HCT116 (cell line): Measurements from ENCODE around the gene SHROOM3. TPM values are rescaled to one million over a fixed set of nuclear protein-coding genes. Genes with fewer than 3 reads are reported as not detected.

Experiments used
- ATAC-seq: fragments of 200-7000 bp; cut with Tn5 transposase; 2 replicates; pipeline ENCODE4 v1.9.1; 2020; ENCODE audit warnings: mild to moderate bottlenecking, moderate library complexity
- BruUV-seq: library from RNA; stranded (reverse); fragments of 400-500 nt; replicated peaks from 2 replicates; lab custom pipeline; 2021; lab: Mats Ljungman, UMichigan
- CTCF ChIA-PET: fragments of 300-600 bp; sonication (Branson Sonifier 250); formaldehyde crosslinking; loops from one replicate; lab custom pipeline; 2021; ENCODE audit warnings: antibody characterized with exemption; lab: Charles Lee
- POLR2A ChIA-PET: fragments of 300-600, 350-600 bp; sonication (Branson Sonifier 250); formaldehyde crosslinking; loops from one replicate; lab custom pipeline; 2021; ENCODE audit warnings: antibody characterized with exemption; lab: Charles Lee
- RAD21 ChIA-PET, 2 experiments: fragments of 300-600 bp; sonication (Branson Sonifier 250); formaldehyde crosslinking; loops; one replicate each; lab custom pipeline; 2023; ENCODE audit warnings: low total read pairs in 2 of 2; ENCODE audit not compliant: uncharacterized antibody in 2 of 2, unreplicated experiment in 2 of 2, low non-redundant PET in 1 of 2; lab: Charles Lee
- DNase-seq: peaks from one replicate; pipeline ENCODE4 v3.0.0-alpha.2; 2010; ENCODE audit warnings: low read depth, low spot score
- H2AFZ ChIP-seq: fragments of 200-600 bp; shearing (Covaris generic), sonication (generic); 2 replicates; pipeline ENCODE4 v1.6.1; 2017; ENCODE audit warnings: low read depth, mixed run types, mixed read lengths, antibody characterized with exemption, low read length; ENCODE audit not compliant: poor library complexity, severe bottlenecking
- H3K27ac ChIP-seq: 2 replicates; pipeline ENCODE4 v1.5.1; 2012; ENCODE audit warnings: low read depth, low read length
- H3K27me3 ChIP-seq: fragments of 200-600 bp; sonication (generic); 2 replicates; pipeline ENCODE4 v1.6.1; 2016; ENCODE audit warnings: mixed run types, low read length, mixed read lengths; ENCODE audit not compliant: insufficient read depth
- H3K36me3 ChIP-seq, 2 experiments: fragments of 200-500 bp in 1 of 2; fragments of 200-600 bp in 1 of 2; sonication (Bioruptor generic) in 1 of 2; sonication (generic) in 1 of 2; 2 replicates each; pipeline versions ENCODE4 v1.5.1 to v1.6.1; 2014 to 2016; ENCODE audit warnings: low read length in 2 of 2, inconsistent platforms in 1 of 2, mixed read lengths in 1 of 2, mixed run types in 1 of 2; ENCODE audit not compliant: insufficient read depth in 2 of 2, control insufficient read depth in 1 of 2
- H3K4me1 ChIP-seq, 2 experiments: fragments of 200-600 bp in 1 of 2; sonication (generic) in 1 of 2; 2 replicates each; pipeline versions ENCODE4 v1.5.1 to v1.6.1; 2012 to 2017; ENCODE audit warnings: low read length in 2 of 2, inconsistent platforms in 1 of 2, mild to moderate bottlenecking in 1 of 2, mixed read lengths in 1 of 2, mixed run types in 1 of 2, moderate library complexity in 1 of 2; ENCODE audit not compliant: insufficient read depth in 2 of 2, control insufficient read depth in 1 of 2
- H3K4me2 ChIP-seq: fragments of 200-600 bp; sonication (generic); 2 replicates; pipeline ENCODE4 v1.6.1; 2017; ENCODE audit warnings: mixed run types, low read length, mixed read lengths
- H3K4me3 ChIP-seq, 2 experiments: fragments of 200-600 bp in 1 of 2; sonication (generic) in 1 of 2; replicated peaks in 1 of 2; 2 replicates each; pipeline ENCODE4 v1.5.1; 2011 to 2016; ENCODE audit warnings: low read length in 2 of 2, control low read depth in 1 of 2, low read depth in 1 of 2, mild to moderate bottlenecking in 1 of 2, mixed read lengths in 1 of 2, mixed run types in 1 of 2
- H3K79me2 ChIP-seq: fragments of 200-600 bp; sonication (generic); 2 replicates; pipeline ENCODE4 v1.6.1; 2017; ENCODE audit warnings: mild to moderate bottlenecking, mixed run types, low read length, moderate library complexity, mixed read lengths; ENCODE audit not compliant: insufficient read depth
- H3K9ac ChIP-seq: fragments of 200-600 bp; sonication (generic); 2 replicates; pipeline ENCODE4 v1.6.1; 2016; ENCODE audit warnings: low read length, mixed read lengths
- H3K9me2 ChIP-seq: fragments of 200-600 bp; sonication (generic), shearing (Covaris generic); 2 replicates; pipeline ENCODE4 v1.6.1; 2017; ENCODE audit warnings: mixed run types, mild to moderate bottlenecking, moderate library complexity; ENCODE audit not compliant: insufficient read depth
- H3K9me3 ChIP-seq, 2 experiments: fragments of 200-500 bp in 1 of 2; fragments of 200-600 bp in 1 of 2; sonication (Bioruptor generic) in 1 of 2; sonication (generic) in 1 of 2; 2 replicates each; pipeline ENCODE4 v1.6.1; 2014 to 2017; ENCODE audit warnings: low read length in 2 of 2, mixed read lengths in 2 of 2, inconsistent platforms in 1 of 2, low read depth in 1 of 2, mild to moderate bottlenecking in 1 of 2, mixed run types in 1 of 2, moderate library complexity in 1 of 2; ENCODE audit not compliant: control insufficient read depth in 1 of 2, insufficient read depth in 1 of 2
- H4K20me1 ChIP-seq: fragments of 200-600 bp; sonication (generic), shearing (Covaris generic); 2 replicates; pipeline ENCODE4 v1.6.1; 2017; ENCODE audit warnings: mixed run types, mild to moderate bottlenecking, moderate library complexity; ENCODE audit not compliant: insufficient read depth
- CBX3 ChIP-seq: IDR thresholded peaks from 2 replicates; pipeline ENCODE4 v1.6.1; 2012; ENCODE audit warnings: low read depth
- CEBPB ChIP-seq: IDR thresholded peaks from 2 replicates; pipeline ENCODE4 v1.6.1; 2012; ENCODE audit warnings: low read depth
- ELF1 ChIP-seq: IDR thresholded peaks from 2 replicates; pipeline ENCODE4 v1.6.1; 2012; ENCODE audit warnings: low read depth, borderline replicate concordance
- EZH2 ChIP-seq: fragments of 200-600 bp; sonication (generic); IDR thresholded peaks from 2 replicates; pipeline ENCODE4 v1.6.1; 2017; ENCODE audit warnings: antibody characterized with exemption, mixed run types
- EZH2phosphoT487 ChIP-seq: fragments of 200-600 bp; IDR thresholded peaks from 2 replicates; pipeline ENCODE4 v1.6.1; 2018; ENCODE audit warnings: antibody characterized with exemption, borderline replicate concordance
- FOSL1 ChIP-seq: IDR thresholded peaks from 2 replicates; pipeline ENCODE4 v1.6.1; 2012; ENCODE audit warnings: low read depth
- JUND ChIP-seq: IDR thresholded peaks from 2 replicates; pipeline ENCODE4 v1.6.1; 2012
- POLR2AphosphoS5 ChIP-seq: IDR thresholded peaks from 2 replicates; pipeline ENCODE4 v1.6.1; 2011; ENCODE audit warnings: mild to moderate bottlenecking, low read depth, low read length, moderate library complexity
- RAD21 ChIP-seq: IDR thresholded peaks from 2 replicates; pipeline ENCODE4 v1.6.1; 2012; ENCODE audit warnings: low read depth, mild to moderate bottlenecking
- SIN3A ChIP-seq: IDR thresholded peaks from 2 replicates; pipeline ENCODE4 v1.6.1; 2012; ENCODE audit warnings: low read depth
- SP1 ChIP-seq: IDR thresholded peaks from 2 replicates; pipeline ENCODE4 v1.6.1; 2012; ENCODE audit warnings: low read depth
- SRF ChIP-seq: IDR thresholded peaks from 2 replicates; pipeline ENCODE4 v1.6.1; 2012; ENCODE audit warnings: low read depth
- TCF7L2 ChIP-seq: IDR thresholded peaks from 2 replicates; pipeline ENCODE4 v1.7.0; 2011; ENCODE audit warnings: borderline replicate concordance, inconsistent platforms; ENCODE audit not compliant: insufficient read depth, insufficient read length; ENCODE audit errors: extremely low read depth
- YY1 ChIP-seq: IDR thresholded peaks from 2 replicates; pipeline ENCODE4 v1.6.1; 2011; ENCODE audit warnings: low read length, low read depth, moderate library complexity, mild to moderate bottlenecking; ENCODE audit not compliant: insufficient replicate concordance; ENCODE audit errors: extremely low read depth
- ZNF274 ChIP-seq: fragments of 200-500 bp; sonication (Bioruptor generic); IDR thresholded peaks from 2 replicates; pipeline ENCODE4 v1.6.1; 2014; ENCODE audit warnings: mild to moderate bottlenecking, low read depth, low read length, inconsistent platforms
- intact Hi-C: fragments of 100-400 bp; cut with micrococcal nuclease; formaldehyde crosslinking; loops from 2 replicates; pipeline ENCODE4 v1.10.0; 2022
- total RNA-seq: library from RNA; stranded (reverse); gene quantifications from one replicate; pipeline ENCODE4 v1.2.1, GENCODE V29; 2021; ENCODE audit not compliant: unreplicated experiment
- TF ChIP-seq, protein P1 (sequence below): IDR thresholded peaks from 2 replicates; pipeline ENCODE4 v1.6.1; 2012; ENCODE audit warnings: low read depth
- TF ChIP-seq, protein P2 (sequence below): IDR thresholded peaks from 2 replicates; pipeline ENCODE4 v1.6.1; 2012
- TF ChIP-seq, protein P3 (sequence below), 3 experiments: fragments of 200-600 bp in 1 of 3; sonication (generic) in 1 of 3; IDR thresholded peaks in 2 of 3; conservative IDR thresholded peaks in 1 of 3; 2 replicates each; pipeline ENCODE4 v1.5.1; 2012 to 2017; ENCODE audit warnings: low read depth in 2 of 3, low read length in 2 of 3, antibody characterized with exemption in 1 of 3, borderline replicate concordance in 1 of 3, control low read depth in 1 of 3, mild to moderate bottlenecking in 1 of 3, mixed read lengths in 1 of 3, mixed run types in 1 of 3, moderate library complexity in 1 of 3; ENCODE audit not compliant: insufficient read depth in 1 of 3
- TF ChIP-seq, protein P4 (sequence below): IDR thresholded peaks from 2 replicates; pipeline ENCODE4 v1.6.1; 2012

The SHROOM3 gene
- total RNA-seq, 1 experiment from 2014 or later, result 22.5 TPM

DNA sequence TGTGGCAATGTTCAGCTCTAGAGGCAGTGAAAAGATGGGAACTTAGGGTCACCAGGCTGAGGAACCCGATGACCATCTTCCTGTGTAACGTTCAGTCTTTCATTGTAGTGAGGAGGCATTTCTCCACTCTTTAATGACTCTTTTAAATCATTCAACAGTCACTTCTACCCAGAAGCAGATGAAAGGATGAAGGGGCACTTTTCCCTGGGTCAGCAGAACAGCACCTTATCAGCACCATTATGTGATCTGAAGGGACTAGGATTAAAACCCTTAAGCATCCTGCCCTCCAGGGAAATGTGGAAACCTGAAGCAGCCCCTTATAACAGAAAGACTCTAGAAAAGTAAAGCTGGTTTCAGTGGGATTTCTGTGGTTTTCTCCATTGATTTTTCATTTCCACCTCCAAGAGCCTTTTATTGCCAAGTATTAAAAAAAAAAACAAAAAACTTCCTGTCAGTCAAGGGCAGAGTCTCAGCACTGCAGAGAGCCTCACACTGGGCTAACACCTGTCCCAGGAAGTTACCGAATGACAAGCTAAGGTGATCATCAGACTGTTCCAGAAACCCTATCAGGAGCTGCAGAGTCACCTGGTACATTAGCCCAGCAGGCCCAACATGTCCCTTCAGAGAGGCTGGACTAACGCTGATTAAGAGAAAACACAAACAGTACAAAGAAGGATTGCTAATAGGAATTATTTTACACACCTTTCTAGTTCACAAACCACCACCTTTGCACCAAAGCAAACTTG is 185.9 kb downstream of the SHROOM3 start:
- ChIA-PET CTCF (no interaction called here), RAD21 (no interaction called here), POLR2A (no interaction called here)
- BruUV-seq, result no TSS peak
- intact Hi-C loops, result no loop called here
- Histone ChIP-seq H3K9me2 (no peaks in the 10 kb centered on the region), H3K27ac (no peak overlapping the region), H3K36me3 (no peaks in the 10 kb centered on the region), H3K4me2 (no peak overlapping the region), H4K20me1 (no peaks in the 10 kb centered on the region), H2AFZ (no peak overlapping the region), H3K9me3 (no peaks in the 10 kb centered on the region), H3K4me1 (peaks cover 0 to 19% of the 10 kb centered on the region in 2 experiments; a peak in 1 of 4 replicates), H3K4me3 (no peak overlapping the region), H3K79me2 (no peaks in the 10 kb centered on the region), H3K27me3 (no peaks in the 10 kb centered on the region), H3K9ac (no peak overlapping the region)
- TF ChIP-seq SP1 (no peak), CEBPB (no peak), ZNF274 (no peak), EZH2phosphoT487 (no peak), YY1 (no peak), EZH2 (no peak), SIN3A (no peak), CBX3 (no peak), FOSL1 (no peak), RAD21 (no peak), JUND (no peak), POLR2AphosphoS5 (no peak), TCF7L2 (no peak), SRF (no peak), ELF1 (no peak)
- TF ChIP-seq, protein P1, sequence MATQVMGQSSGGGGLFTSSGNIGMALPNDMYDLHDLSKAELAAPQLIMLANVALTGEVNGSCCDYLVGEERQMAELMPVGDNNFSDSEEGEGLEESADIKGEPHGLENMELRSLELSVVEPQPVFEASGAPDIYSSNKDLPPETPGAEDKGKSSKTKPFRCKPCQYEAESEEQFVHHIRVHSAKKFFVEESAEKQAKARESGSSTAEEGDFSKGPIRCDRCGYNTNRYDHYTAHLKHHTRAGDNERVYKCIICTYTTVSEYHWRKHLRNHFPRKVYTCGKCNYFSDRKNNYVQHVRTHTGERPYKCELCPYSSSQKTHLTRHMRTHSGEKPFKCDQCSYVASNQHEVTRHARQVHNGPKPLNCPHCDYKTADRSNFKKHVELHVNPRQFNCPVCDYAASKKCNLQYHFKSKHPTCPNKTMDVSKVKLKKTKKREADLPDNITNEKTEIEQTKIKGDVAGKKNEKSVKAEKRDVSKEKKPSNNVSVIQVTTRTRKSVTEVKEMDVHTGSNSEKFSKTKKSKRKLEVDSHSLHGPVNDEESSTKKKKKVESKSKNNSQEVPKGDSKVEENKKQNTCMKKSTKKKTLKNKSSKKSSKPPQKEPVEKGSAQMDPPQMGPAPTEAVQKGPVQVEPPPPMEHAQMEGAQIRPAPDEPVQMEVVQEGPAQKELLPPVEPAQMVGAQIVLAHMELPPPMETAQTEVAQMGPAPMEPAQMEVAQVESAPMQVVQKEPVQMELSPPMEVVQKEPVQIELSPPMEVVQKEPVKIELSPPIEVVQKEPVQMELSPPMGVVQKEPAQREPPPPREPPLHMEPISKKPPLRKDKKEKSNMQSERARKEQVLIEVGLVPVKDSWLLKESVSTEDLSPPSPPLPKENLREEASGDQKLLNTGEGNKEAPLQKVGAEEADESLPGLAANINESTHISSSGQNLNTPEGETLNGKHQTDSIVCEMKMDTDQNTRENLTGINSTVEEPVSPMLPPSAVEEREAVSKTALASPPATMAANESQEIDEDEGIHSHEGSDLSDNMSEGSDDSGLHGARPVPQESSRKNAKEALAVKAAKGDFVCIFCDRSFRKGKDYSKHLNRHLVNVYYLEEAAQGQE, result no peak
- TF ChIP-seq, protein P2, sequence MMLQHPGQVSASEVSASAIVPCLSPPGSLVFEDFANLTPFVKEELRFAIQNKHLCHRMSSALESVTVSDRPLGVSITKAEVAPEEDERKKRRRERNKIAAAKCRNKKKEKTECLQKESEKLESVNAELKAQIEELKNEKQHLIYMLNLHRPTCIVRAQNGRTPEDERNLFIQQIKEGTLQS, result no peak
- TF ChIP-seq, protein P3, sequence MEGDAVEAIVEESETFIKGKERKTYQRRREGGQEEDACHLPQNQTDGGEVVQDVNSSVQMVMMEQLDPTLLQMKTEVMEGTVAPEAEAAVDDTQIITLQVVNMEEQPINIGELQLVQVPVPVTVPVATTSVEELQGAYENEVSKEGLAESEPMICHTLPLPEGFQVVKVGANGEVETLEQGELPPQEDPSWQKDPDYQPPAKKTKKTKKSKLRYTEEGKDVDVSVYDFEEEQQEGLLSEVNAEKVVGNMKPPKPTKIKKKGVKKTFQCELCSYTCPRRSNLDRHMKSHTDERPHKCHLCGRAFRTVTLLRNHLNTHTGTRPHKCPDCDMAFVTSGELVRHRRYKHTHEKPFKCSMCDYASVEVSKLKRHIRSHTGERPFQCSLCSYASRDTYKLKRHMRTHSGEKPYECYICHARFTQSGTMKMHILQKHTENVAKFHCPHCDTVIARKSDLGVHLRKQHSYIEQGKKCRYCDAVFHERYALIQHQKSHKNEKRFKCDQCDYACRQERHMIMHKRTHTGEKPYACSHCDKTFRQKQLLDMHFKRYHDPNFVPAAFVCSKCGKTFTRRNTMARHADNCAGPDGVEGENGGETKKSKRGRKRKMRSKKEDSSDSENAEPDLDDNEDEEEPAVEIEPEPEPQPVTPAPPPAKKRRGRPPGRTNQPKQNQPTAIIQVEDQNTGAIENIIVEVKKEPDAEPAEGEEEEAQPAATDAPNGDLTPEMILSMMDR (IDR thresholded peaks at IDR 0.05 in 2 of 3, conservative IDR thresholded peaks at IDR 0.05 in 1 of 3; ENCODE audit: borderline replicate concordance in 1 of 3, insufficient read depth in 1 of 3, low read depth in 2 of 3, low read length in 2 of 3), result no peak
- TF ChIP-seq, protein P4, sequence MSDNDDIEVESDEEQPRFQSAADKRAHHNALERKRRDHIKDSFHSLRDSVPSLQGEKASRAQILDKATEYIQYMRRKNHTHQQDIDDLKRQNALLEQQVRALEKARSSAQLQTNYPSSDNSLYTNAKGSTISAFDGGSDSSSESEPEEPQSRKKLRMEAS, result no peak
- ATAC-seq (no peak), DNase-seq (no peak)
